HL-60 (cell line): ENCODE measurements around the gene NOS3.

Experiments used
- DNase-seq, 2 experiments: peaks; one replicate each; pipeline ENCODE4 v3.0.0-alpha.2; 2010 to 2020; ENCODE audit warnings: low read depth in 1 of 2, low spot score in 1 of 2
- H3K27ac ChIP-seq: fragments of 250-450 bp; sonication (Bioruptor Pico); replicated peaks from 2 replicates; pipeline ENCODE4 v1.5.1; 2020; ENCODE audit warnings: mild to moderate bottlenecking, moderate library complexity
- H3K27me3 ChIP-seq: fragments of 250-450 bp; sonication (Bioruptor Pico); 2 replicates; pipeline ENCODE4 v1.5.1; 2021; ENCODE audit warnings: mild to moderate bottlenecking, moderate library complexity; ENCODE audit not compliant: insufficient read depth, poor library complexity, severe bottlenecking
- H3K4me3 ChIP-seq: replicated peaks from 2 replicates; pipeline ENCODE4 v1.5.1; 2011; ENCODE audit warnings: mild to moderate bottlenecking, control low read depth, low read length; ENCODE audit not compliant: insufficient read depth
- CTCF ChIP-seq: IDR thresholded peaks from one replicate; pipeline ENCODE4 v1.5.1; 2011; ENCODE audit warnings: low read length, control low read depth, inconsistent platforms; ENCODE audit not compliant: insufficient read depth
- GABPA ChIP-seq: IDR thresholded peaks from 2 replicates; pipeline ENCODE4 v1.6.1; 2012; ENCODE audit warnings: low read depth
- POLR2AphosphoS5 ChIP-seq: IDR thresholded peaks from 2 replicates; pipeline ENCODE4 v1.6.1; 2012; ENCODE audit warnings: low read depth
- REST ChIP-seq: IDR thresholded peaks from 2 replicates; pipeline ENCODE4 v1.6.1; 2012; ENCODE audit warnings: low read depth; ENCODE audit not compliant: insufficient replicate concordance
- SPI1 ChIP-seq: IDR thresholded peaks from 2 replicates; pipeline ENCODE4 v1.6.1; 2012; ENCODE audit warnings: low read depth, mild to moderate bottlenecking, borderline replicate concordance

NOS3 gene

GRCh38 chr7:151057506-151057988 is 66.7 kb downstream of the NOS3 start, which contains the start of gene CDK5:
Gene CDK5, minus strand, starts transcription at chr7:151057897. Its CDS starts 49 bp downstream, at chr7:151057848.
- Histone ChIP-seq H3K27ac (peak within 1 kb of the TSS; percentile 71), H3K27me3 (no peaks in the 10 kb centered on the region), H3K4me3 (peak within 1 kb of the TSS; percentile 84)
- TF ChIP-seq GABPA = no peak
- peak; percentile 45; the same call in 1 of the 2 replicates for TF ChIP-seq SPI1
- DNase-seq = no peak

- Histone ChIP-seq H3K4me3 (peak overlapping the region; percentile 84), H3K27ac (peak overlapping the region; percentile 71), H3K27me3 (no peaks in the 10 kb centered on the region)
- no peak for TF ChIP-seq SPI1
- peak; percentile 81 for TF ChIP-seq GABPA
- peak; percentile 100 for DNase-seq
These were observed 67.4 kb downstream of the NOS3 start for GRCh38 chr7:151057989-151058780.

- DNase-seq = no peak
- no peaks in the 10 kb centered on the region for H3K27me3 ChIP-seq
- TF ChIP-seq SPI1 = no peak
- no peak for TF ChIP-seq REST
- no peak for TF ChIP-seq POLR2AphosphoS5
- H3K27ac ChIP-seq = peak overlapping the region; percentile 71
- peak overlapping the region; percentile 84 for H3K4me3 ChIP-seq
These were observed 68.1 kb downstream of the NOS3 start for GRCh38 chr7:151058781-151059366.

GRCh38 chr7:151059367-151060112 is 68.7 kb downstream of the NOS3 start, which contains the start of gene SLC4A2:
Gene SLC4A2, plus strand, starts transcription at chr7:151059589. Its CDS starts 2,399 bp downstream, at chr7:151061988.
- Histone ChIP-seq H3K27me3 (no peaks in the 10 kb centered on the region), H3K27ac (peak within 1 kb of the TSS; percentile 71), H3K4me3 (peak within 1 kb of the TSS; percentile 84)
- DNase-seq = peak; percentile 81 to 86
- TF ChIP-seq POLR2AphosphoS5 (no peak), REST (no peak), GABPA (0 out of 2 replicates have a peak, but pooled peaks have one; percentile 20), SPI1 (0 out of 2 replicates have a peak, but pooled peaks have one; percentile 37), CTCF (no peak)

GRCh38 chr7:151060113-151060415 is 69.2 kb downstream of the NOS3 start:
- no peaks in the 10 kb centered on the region for H3K27me3 ChIP-seq
- peak overlapping the region; percentile 84 for H3K4me3 ChIP-seq
- TF ChIP-seq REST (no peak), GABPA (no peak), CTCF (no peak), SPI1 (no peak), POLR2AphosphoS5 (no peak)
- peak overlapping the region; percentile 66 for H3K27ac ChIP-seq
- no peak for DNase-seq
